Naive thymus-derived CD8-positive, alpha-beta T cell (primary cell): ENCODE results near the gene GLI3. TPM values are rescaled to one million over a fixed set of nuclear protein-coding genes. Genes with fewer than 3 reads are reported as not detected.

Experiments used
- ATAC-seq, 2 donors: fragments of 150-1000 bp; cut with Tn5 transposase in 1 of 2; sonication (Bioruptor Pico), chemical (Tn5 transposase) in 1 of 2; 1 replicate in 1 of 2; 2 replicates in 1 of 2; pipeline ENCODE4 v1.10.0; 2021; ENCODE audit warnings: mild to moderate bottlenecking in 2 of 2, moderate library complexity in 2 of 2
- POLR2A ChIA-PET: fragments of 350-600 bp; sonication (Branson Sonifier 250); formaldehyde crosslinking; loops from one replicate; lab custom pipeline; 2021; ENCODE audit warnings: antibody characterized with exemption; lab: Charles Lee
- DNase-seq, 10 donors: peaks; one replicate each; pipeline versions ENCODE4 v3.0.0 to v3.0.0-alpha.2; 2020 to 2022
- H3K27ac Mint-ChIP-seq, 10 donors: one replicate each; pipeline ENCODE4 v1.8.0; 2020 to 2022; ENCODE audit warnings: mild to moderate bottlenecking in 10 of 10, mixed read lengths in 10 of 10, moderate library complexity in 4 of 10, inconsistent platforms in 1 of 10
- H3K27me3 Mint-ChIP-seq, 5 donors: one replicate each; pipeline ENCODE4 v1.8.0; 2021 to 2022; ENCODE audit warnings: mixed read lengths in 5 of 5
- H3K36me3 Mint-ChIP-seq, 3 donors: one replicate each; pipeline ENCODE4 v1.8.0; 2020 to 2022; ENCODE audit warnings: mixed read lengths in 3 of 3, mild to moderate bottlenecking in 2 of 3, inconsistent platforms in 1 of 3
- H3K4me1 Mint-ChIP-seq, 4 donors: one replicate each; pipeline ENCODE4 v1.8.0; 2021 to 2022; ENCODE audit warnings: mixed read lengths in 4 of 4
- H3K4me3 Mint-ChIP-seq, 10 donors: one replicate each; pipeline ENCODE4 v1.8.0; 2020 to 2022; ENCODE audit warnings: mild to moderate bottlenecking in 10 of 10, mixed read lengths in 10 of 10, moderate library complexity in 6 of 10, inconsistent platforms in 1 of 10
- H3K9me3 Mint-ChIP-seq, 9 donors: one replicate each; pipeline ENCODE4 v1.8.0; 2020 to 2022; ENCODE audit warnings: mixed read lengths in 9 of 9, mild to moderate bottlenecking in 3 of 9, inconsistent platforms in 1 of 9, moderate library complexity in 1 of 9
- polyA plus RNA-seq, 3 donors: library from polyadenylated mRNA; unstranded; fragments of 300-500 nt; fragmentation: Illumina TruSeq; gene quantifications; one replicate each; pipeline ENCODE4 v1.2.3, GENCODE V29; 2021
- total RNA-seq, 8 experiments: library from RNA in 2 of 8; stranded (reverse) in 2 of 8; gene quantifications; one replicate each; pipeline ENCODE4 v1.2.3 and lab custom pipeline; 2021 to 2026

Gene GLI3
- total and polyA plus RNA-seq, 5 experiments from 2014 or later = not detected

DNA sequence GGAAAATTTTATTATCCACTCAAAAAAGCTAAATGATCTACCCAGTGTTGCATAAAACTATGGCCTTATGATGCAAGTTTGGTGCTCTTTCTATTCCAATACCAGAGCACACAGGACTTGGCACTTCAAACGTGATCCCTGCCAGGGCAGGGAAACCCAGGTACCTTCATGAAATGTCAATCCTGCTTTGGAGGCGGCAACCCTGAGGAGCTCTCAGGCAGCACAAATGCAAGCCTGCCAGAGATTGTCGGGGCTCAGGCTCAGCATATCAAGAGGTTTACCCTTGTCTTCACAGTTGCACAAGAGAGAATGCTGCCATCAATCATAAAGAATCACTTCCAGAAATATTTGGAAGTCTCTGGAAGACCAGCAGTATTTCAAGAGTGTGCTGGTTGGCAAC, 151.5 kb downstream of the GLI3 start:
- DNase-seq (no peak), ATAC-seq (no peak)
- peaks cover 0 to 4% (median 0%) of the 10 kb centered on the region in 9 donors for H3K9me3 Mint-ChIP-seq
- H3K4me3 Mint-ChIP-seq = no peak overlapping the region
- no peaks in the 10 kb centered on the region for H3K4me1 Mint-ChIP-seq
- POLR2A ChIA-PET = no interaction called here
- H3K27ac Mint-ChIP-seq = no peak overlapping the region
- peaks cover 0 to 10% (median 8%) of the 10 kb centered on the region in 5 donors for H3K27me3 Mint-ChIP-seq
- H3K36me3 Mint-ChIP-seq = no peaks in the 10 kb centered on the region

- peaks cover 0 to 10% (median 8%) of the 10 kb centered on the region in 5 donors for H3K27me3 Mint-ChIP-seq
- H3K4me1 Mint-ChIP-seq = no peaks in the 10 kb centered on the region
- DNase-seq (no peak), ATAC-seq (no peak)
- H3K27ac Mint-ChIP-seq = no peak overlapping the region
- H3K9me3 Mint-ChIP-seq = peaks cover 0 to 2% (median 0%) of the 10 kb centered on the region in 9 donors
- no peak overlapping the region for H3K4me3 Mint-ChIP-seq
- no peaks in the 10 kb centered on the region for H3K36me3 Mint-ChIP-seq
- POLR2A ChIA-PET = no interaction called here
Measured at GRCh38 chr7:42084263-42084662, 152.7 kb downstream of the GLI3 start.

DNA sequence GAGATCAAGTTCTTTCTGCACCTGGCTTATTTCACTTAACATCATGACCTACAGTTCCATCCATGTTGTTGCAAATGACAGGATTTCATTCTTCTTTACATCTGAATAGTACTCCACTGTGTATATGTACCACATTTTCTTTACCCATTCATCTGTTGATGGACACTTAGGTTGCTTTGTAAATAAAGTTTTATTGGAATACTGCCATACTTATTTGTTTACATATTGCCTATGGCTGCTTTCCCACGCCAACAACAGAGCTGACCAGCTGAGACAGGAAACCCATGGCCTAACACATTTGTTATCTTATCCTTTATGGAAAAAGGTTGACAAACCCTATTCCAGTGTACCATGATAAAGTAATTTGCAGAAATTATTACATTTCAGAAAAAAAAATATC, 153.7 kb downstream of the GLI3 start:
- no peaks in the 10 kb centered on the region for H3K36me3 Mint-ChIP-seq
- no peak overlapping the region for H3K4me3 Mint-ChIP-seq
- peaks cover 0 to 10% (median 8%) of the 10 kb centered on the region in 5 donors for H3K27me3 Mint-ChIP-seq
- POLR2A ChIA-PET = no interaction called here
- DNase-seq = no peak
- no peak overlapping the region for H3K27ac Mint-ChIP-seq
- peaks cover 0 to 2% (median 0%) of the 10 kb centered on the region in 9 donors for H3K9me3 Mint-ChIP-seq
- ATAC-seq = no peak
- no peaks in the 10 kb centered on the region for H3K4me1 Mint-ChIP-seq

GRCh38 chr7:42082144-42082543, 154.9 kb downstream of the GLI3 start:
- DNase-seq (no peak), ATAC-seq (no peak)
- H3K27me3 Mint-ChIP-seq = peaks cover 0 to 10% (median 6%) of the 10 kb centered on the region in 5 donors
- H3K4me1 Mint-ChIP-seq = no peaks in the 10 kb centered on the region
- no peak overlapping the region for H3K27ac Mint-ChIP-seq
- no peak overlapping the region for H3K4me3 Mint-ChIP-seq
- H3K9me3 Mint-ChIP-seq = peaks cover 0 to 2% (median 0%) of the 10 kb centered on the region in 9 donors
- POLR2A ChIA-PET = no interaction called here
- no peaks in the 10 kb centered on the region for H3K36me3 Mint-ChIP-seq

DNA sequence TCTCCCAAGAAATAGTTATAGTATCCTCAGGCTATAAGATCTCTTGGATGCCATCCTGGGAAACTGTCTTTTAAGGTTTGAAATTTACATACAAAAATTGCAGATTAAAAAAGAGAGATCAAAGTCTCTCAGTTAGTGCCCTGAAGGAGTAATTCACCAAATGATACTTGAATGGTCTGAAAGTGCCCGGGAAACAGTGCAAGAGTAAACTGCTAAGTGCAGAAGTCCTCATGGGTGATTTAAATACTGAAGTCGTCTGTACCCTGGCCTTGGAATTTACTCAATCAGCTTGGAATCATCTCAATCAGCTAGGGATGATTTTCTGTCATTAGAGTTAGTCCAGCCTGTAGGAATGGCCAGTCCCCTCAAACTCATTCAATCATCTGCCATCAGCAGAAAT, 155.3 kb downstream of the GLI3 start:
- POLR2A ChIA-PET = no interaction called here
- Mint-ChIP-seq H3K4me3 (no peak overlapping the region), H3K27me3 (peaks cover 0 to 6% (median 6%) of the 10 kb centered on the region in 5 donors), H3K9me3 (peaks cover 0 to 2% (median 0%) of the 10 kb centered on the region in 9 donors), H3K4me1 (no peaks in the 10 kb centered on the region), H3K27ac (no peak overlapping the region), H3K36me3 (no peaks in the 10 kb centered on the region)
- DNase-seq (no peak), ATAC-seq (no peak)

GRCh38 chr7:42080841-42081586, 156.0 kb downstream of the GLI3 start:
- POLR2A ChIA-PET = no interaction called here
- ATAC-seq = no peak
- Mint-ChIP-seq H3K36me3 (no peaks in the 10 kb centered on the region), H3K9me3 (peaks cover 0 to 2% (median 0%) of the 10 kb centered on the region in 9 donors), H3K4me1 (no peaks in the 10 kb centered on the region), H3K27me3 (peaks cover 0 to 4% (median 3%) of the 10 kb centered on the region in 5 donors), H3K4me3 (no peak overlapping the region), H3K27ac (no peak overlapping the region)
- DNase-seq = no peak

DNA sequence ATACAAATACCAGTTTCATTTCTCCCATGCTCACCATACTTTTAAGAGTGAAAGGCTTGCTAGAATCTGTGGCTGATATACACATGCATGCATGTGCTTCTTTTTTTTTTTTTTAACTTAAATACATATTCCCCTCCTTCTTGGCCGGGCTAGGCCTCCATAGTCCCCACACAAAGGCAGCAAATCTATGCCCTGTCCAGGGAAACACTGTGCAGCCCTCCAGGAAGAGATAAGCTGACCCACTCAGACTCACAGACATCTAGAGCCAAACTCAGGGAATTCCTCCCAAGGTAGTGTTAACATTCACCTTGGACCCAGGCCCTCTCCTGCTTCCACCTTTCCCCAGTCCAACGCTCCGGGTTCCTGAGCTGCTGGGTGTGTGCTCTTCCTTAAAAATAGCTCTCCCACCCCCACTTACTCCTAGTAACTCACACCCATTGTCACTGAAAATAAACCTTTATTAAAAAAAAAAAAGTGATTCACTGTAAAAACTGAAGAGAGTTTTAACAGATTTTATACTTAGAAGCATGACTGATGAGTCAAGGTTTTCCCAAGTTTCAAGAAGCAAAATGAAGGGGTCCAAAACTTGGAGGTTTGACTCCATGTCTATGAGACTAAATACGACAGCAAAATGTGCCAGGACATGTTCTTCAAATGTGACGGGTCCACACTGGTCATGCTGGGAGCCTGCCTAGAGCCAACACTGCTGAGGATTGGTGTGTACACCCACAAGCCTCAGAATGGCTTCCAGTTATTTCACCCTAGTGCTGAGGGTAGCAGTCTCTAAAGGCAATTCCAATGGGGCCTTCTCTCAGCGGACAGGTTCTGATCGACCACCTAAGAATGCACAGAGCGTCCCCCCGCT, 159.5 kb downstream of the GLI3 start:
- no peak overlapping the region for H3K4me3 Mint-ChIP-seq
- H3K4me1 Mint-ChIP-seq = no peaks in the 10 kb centered on the region
- no peak overlapping the region for H3K27ac Mint-ChIP-seq
- H3K9me3 Mint-ChIP-seq = peaks cover 0 to 2% (median 0%) of the 10 kb centered on the region in 9 donors
- no peaks in the 10 kb centered on the region for H3K36me3 Mint-ChIP-seq
- peaks cover 0 to 8% (median 3%) of the 10 kb centered on the region in 5 donors for H3K27me3 Mint-ChIP-seq
- DNase-seq (no peak), ATAC-seq (no peak)
- POLR2A ChIA-PET = no interaction called here

DNA sequence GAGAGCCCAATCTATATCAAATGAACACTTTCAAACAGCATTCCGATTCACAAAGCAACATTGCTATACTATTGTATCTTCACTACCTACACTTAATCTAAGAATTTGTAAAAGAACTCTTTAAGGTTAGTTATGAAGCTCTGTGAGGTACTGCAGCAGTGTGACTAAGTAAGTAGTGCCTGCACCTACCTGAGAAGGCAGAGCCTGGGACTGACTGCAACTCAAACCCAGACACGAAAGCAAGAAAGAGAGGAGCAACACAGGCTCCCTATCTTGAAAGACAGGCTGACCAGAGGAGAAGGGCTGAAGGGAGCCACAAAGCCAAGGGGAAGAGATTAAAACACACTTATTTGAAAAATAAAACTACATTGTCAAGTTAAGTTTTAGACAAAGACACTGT, 160.1 kb downstream of the GLI3 start:
- ATAC-seq = no peak
- peaks cover 0 to 8% (median 3%) of the 10 kb centered on the region in 5 donors for H3K27me3 Mint-ChIP-seq

GRCh38 chr7:42075418-42075817, 161.6 kb downstream of the GLI3 start:
- ATAC-seq (no peak), DNase-seq (no peak)
- H3K4me3 Mint-ChIP-seq = no peak overlapping the region
- peaks cover 0 to 2% (median 0%) of the 10 kb centered on the region in 9 donors for H3K9me3 Mint-ChIP-seq
- no peaks in the 10 kb centered on the region for H3K36me3 Mint-ChIP-seq
- peaks cover 0 to 9% (median 3%) of the 10 kb centered on the region in 5 donors for H3K27me3 Mint-ChIP-seq
- POLR2A ChIA-PET = no interaction called here
- H3K4me1 Mint-ChIP-seq = no peaks in the 10 kb centered on the region
- H3K27ac Mint-ChIP-seq = no peak overlapping the region

More for the DNA sequence above, 160.1 kb downstream of the GLI3 start:
- DNase-seq = no peak
- no peaks in the 10 kb centered on the region for H3K36me3 Mint-ChIP-seq
- H3K4me3 Mint-ChIP-seq = no peak overlapping the region
- peaks cover 0 to 2% (median 0%) of the 10 kb centered on the region in 9 donors for H3K9me3 Mint-ChIP-seq
- no peaks in the 10 kb centered on the region for H3K4me1 Mint-ChIP-seq
- POLR2A ChIA-PET = no interaction called here
- no peak overlapping the region for H3K27ac Mint-ChIP-seq

DNA sequence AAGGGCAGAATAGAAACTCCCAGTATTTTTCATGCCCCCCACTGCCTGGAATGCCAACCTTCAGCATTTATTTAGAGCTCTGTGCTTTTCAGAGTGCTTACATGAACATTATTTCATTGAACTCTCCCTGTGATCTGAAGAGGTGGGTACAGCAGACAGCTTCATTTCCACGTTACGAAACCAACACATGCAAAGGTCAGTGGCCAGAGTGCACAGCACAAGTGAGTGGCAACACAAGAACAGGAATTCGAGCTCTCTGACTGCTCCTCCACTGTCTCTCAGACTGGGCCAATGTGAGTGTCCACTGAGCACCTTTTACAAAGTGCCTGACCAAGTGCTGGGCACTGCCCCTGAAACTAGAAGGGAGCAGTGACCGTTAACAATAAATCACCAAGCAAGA, 162.9 kb downstream of the GLI3 start:
- no peak for ATAC-seq
- POLR2A ChIA-PET = no interaction called here
- Mint-ChIP-seq H3K4me1 (no peaks in the 10 kb centered on the region), H3K27me3 (peaks cover 2 to 9% (median 3%) of the 10 kb centered on the region in 5 donors), H3K9me3 (no peaks in the 10 kb centered on the region), H3K4me3 (no peak overlapping the region), H3K27ac (no peak overlapping the region), H3K36me3 (no peaks in the 10 kb centered on the region)
- no peak for DNase-seq

DNA sequence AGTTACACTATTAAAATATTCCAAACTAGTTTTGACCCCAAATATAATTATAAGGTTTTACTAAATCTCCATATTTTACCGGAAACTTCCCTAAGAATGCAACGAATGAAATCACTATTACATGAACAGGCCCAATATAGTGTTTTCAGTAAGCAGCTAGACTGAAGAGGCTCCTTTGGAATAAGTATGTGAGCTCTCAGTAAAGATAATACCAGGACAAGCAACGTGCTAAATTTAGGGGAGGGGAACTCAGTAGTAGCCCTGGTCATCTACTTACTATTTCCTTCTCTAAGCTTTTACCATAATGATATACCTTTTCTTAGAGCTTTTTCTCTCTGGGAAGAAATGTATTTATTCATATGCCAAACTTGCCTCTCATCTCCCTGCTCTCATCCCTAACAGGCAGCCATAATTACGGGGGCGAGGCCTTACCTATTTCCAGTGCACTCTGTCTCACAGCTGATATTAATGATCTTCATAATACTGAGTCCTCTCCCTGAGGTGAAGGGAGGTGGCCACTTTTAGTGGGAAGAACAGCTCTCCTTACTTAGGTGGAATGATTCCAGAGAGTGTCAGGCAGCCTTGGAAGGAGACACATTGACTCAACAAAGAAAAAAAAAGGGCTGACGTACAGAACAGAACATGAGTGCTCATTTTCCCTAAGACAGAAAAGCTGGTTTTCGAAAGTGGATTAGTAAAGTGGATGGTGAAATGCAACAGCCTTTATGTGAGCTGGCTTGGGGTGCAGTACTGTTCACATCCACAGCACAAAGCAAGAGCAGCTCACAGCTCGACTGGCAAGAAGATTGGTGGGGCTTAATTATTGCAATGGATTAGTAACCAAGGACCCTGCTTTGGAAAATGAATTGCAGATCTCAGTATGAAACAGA, 165.4 kb downstream of the GLI3 start:
- Mint-ChIP-seq H3K36me3 (no peaks in the 10 kb centered on the region), H3K4me3 (no peak overlapping the region), H3K4me1 (no peaks in the 10 kb centered on the region), H3K27me3 (peaks cover 2 to 9% (median 3%) of the 10 kb centered on the region in 5 donors), H3K27ac (no peak overlapping the region), H3K9me3 (no peaks in the 10 kb centered on the region)
- no peak for DNase-seq
- POLR2A ChIA-PET = no interaction called here
- ATAC-seq = no peak

GRCh38 chr7:42070068-42070467, 166.9 kb downstream of the GLI3 start:
- no peaks in the 10 kb centered on the region for H3K4me1 Mint-ChIP-seq
- ATAC-seq = no peak
- no peak for DNase-seq
- no peak overlapping the region for H3K27ac Mint-ChIP-seq
- H3K9me3 Mint-ChIP-seq = no peaks in the 10 kb centered on the region
- H3K4me3 Mint-ChIP-seq = no peak overlapping the region
- H3K36me3 Mint-ChIP-seq = no peaks in the 10 kb centered on the region
- peaks cover 2 to 9% (median 5%) of the 10 kb centered on the region in 5 donors for H3K27me3 Mint-ChIP-seq
- POLR2A ChIA-PET = no interaction called here
